GM12878 (cell line): ENCODE data around the gene LRBA.

Experiments
- CBX3 ChIP-seq: fragments of 200-600 bp; sonication (generic); IDR thresholded peaks from 2 replicates; pipeline ENCODE4 v1.6.1; 2016; ENCODE audit warnings: low read depth, borderline replicate concordance
- CEBPB ChIP-seq, 2 experiments: fragments of 150-350 bp in 1 of 2; IDR thresholded peaks; 2 replicates each; pipeline ENCODE4 v1.6.1; 2012 to 2014; ENCODE audit warnings: low read depth in 2 of 2, low read length in 2 of 2, borderline replicate concordance in 1 of 2, inconsistent platforms in 1 of 2
- EED ChIP-seq: sonication (generic); IDR thresholded peaks from 2 replicates; pipeline ENCODE4 v1.6.1; 2016; ENCODE audit warnings: antibody characterized with exemption, low read depth
- ESRRA ChIP-seq: IDR thresholded peaks from 2 replicates; pipeline ENCODE4 v1.6.1; 2012; ENCODE audit warnings: mild to moderate bottlenecking, low read length, improper control_type of control experiment
- EZH2 ChIP-seq: IDR thresholded peaks from 2 replicates; pipeline ENCODE4 v1.6.1; 2012; ENCODE audit warnings: low read depth, mild to moderate bottlenecking, control low read depth, inconsistent platforms, low read length, borderline replicate concordance; ENCODE audit not compliant: control insufficient read depth
- MYC ChIP-seq: IDR thresholded peaks from 2 replicates; pipeline ENCODE4 v1.6.1; 2011; ENCODE audit warnings: mild to moderate bottlenecking, low read length, moderate library complexity, inconsistent platforms; ENCODE audit not compliant: insufficient read depth, insufficient replicate concordance, insufficient read length, severe bottlenecking
- NBN ChIP-seq: fragments of 450-650 bp; IDR thresholded peaks from 2 replicates; pipeline ENCODE4 v1.6.1; 2016
- POLR2A ChIP-seq: IDR thresholded peaks from 2 replicates; pipeline ENCODE4 v1.6.1; 2011; ENCODE audit warnings: low read depth, mild to moderate bottlenecking, low read length
- TAF1 ChIP-seq: IDR thresholded peaks from 2 replicates; pipeline ENCODE4 v1.6.1; 2011; ENCODE audit warnings: mild to moderate bottlenecking, low read depth, low read length, borderline replicate concordance
- ZNF592 ChIP-seq: fragments of 450-650 bp; IDR thresholded peaks from 2 replicates; pipeline ENCODE4 v1.6.1; 2017; ENCODE audit warnings: mild to moderate bottlenecking, moderate library complexity

GRCh38 chr4:150694438-150694837 lies 320.6 kb downstream of the LRBA start:
- TF ChIP-seq EZH2: no peak
- no peak for TF ChIP-seq MYC
- TF ChIP-seq CEBPB (IDR thresholded peaks at IDR 0.05; ENCODE audit: borderline replicate concordance in 1 of 2, low read depth in 2 of 2, low read length in 2 of 2): no peak
- no peak for TF ChIP-seq ESRRA
- TF ChIP-seq ZNF592: no peak
- TF ChIP-seq TAF1: no peak
- TF ChIP-seq CBX3: no peak
- no peak for TF ChIP-seq EED
- TF ChIP-seq POLR2A: no peak
- TF ChIP-seq NBN: no peak
